AG04449 (cell line): ENCODE measurements around the gene HBB.
"Not testable (repeated sequence)": the region's sequence is repeated elsewhere in the genome, so short reads cannot be mapped to it uniquely, and the experiment has no call there.

ENCODE experiments used
- CTCF ChIA-PET: fragments of 350-600 bp; formaldehyde crosslinking; extraction: SDS; loops from one replicate; lab custom pipeline; 2021; ENCODE audit warnings: antibody characterized with exemption; lab: Yijun Ruan, JAX
- POLR2A ChIA-PET: fragments of 400-600, 350-600 bp; formaldehyde crosslinking; extraction: SDS; loops from one replicate; lab custom pipeline; 2020; ENCODE audit warnings: antibody characterized with exemption, inconsistent platforms; lab: Yijun Ruan, JAX
- DNase-seq: peaks from one replicate; pipeline ENCODE4 v3.0.0-alpha.2; 2010; ENCODE audit warnings: low read depth, low spot score
- H3K4me3 ChIP-seq: 2 replicates; pipeline ENCODE4 v1.5.1; 2011; ENCODE audit warnings: low read depth, mild to moderate bottlenecking, control low read depth, low read length
- TF ChIP-seq, protein P1 (sequence below): IDR thresholded peaks from one replicate; pipeline ENCODE4 v1.5.1; 2011; ENCODE audit warnings: mild to moderate bottlenecking, moderate library complexity, low read length, control low read depth, inconsistent platforms; ENCODE audit not compliant: insufficient read depth; ENCODE audit errors: missing control alignments

Gene HBB

GRCh38 chr11:5252919-5253265 lies 26.0 kb upstream of the HBB start:
- DNase-seq, result no peak
- POLR2A ChIA-PET, result no interaction called here
- H3K4me3 ChIP-seq, result no peak overlapping the region
- TF ChIP-seq, protein P1, sequence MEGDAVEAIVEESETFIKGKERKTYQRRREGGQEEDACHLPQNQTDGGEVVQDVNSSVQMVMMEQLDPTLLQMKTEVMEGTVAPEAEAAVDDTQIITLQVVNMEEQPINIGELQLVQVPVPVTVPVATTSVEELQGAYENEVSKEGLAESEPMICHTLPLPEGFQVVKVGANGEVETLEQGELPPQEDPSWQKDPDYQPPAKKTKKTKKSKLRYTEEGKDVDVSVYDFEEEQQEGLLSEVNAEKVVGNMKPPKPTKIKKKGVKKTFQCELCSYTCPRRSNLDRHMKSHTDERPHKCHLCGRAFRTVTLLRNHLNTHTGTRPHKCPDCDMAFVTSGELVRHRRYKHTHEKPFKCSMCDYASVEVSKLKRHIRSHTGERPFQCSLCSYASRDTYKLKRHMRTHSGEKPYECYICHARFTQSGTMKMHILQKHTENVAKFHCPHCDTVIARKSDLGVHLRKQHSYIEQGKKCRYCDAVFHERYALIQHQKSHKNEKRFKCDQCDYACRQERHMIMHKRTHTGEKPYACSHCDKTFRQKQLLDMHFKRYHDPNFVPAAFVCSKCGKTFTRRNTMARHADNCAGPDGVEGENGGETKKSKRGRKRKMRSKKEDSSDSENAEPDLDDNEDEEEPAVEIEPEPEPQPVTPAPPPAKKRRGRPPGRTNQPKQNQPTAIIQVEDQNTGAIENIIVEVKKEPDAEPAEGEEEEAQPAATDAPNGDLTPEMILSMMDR, result no peak
- CTCF ChIA-PET, result no interaction called here

DNA sequence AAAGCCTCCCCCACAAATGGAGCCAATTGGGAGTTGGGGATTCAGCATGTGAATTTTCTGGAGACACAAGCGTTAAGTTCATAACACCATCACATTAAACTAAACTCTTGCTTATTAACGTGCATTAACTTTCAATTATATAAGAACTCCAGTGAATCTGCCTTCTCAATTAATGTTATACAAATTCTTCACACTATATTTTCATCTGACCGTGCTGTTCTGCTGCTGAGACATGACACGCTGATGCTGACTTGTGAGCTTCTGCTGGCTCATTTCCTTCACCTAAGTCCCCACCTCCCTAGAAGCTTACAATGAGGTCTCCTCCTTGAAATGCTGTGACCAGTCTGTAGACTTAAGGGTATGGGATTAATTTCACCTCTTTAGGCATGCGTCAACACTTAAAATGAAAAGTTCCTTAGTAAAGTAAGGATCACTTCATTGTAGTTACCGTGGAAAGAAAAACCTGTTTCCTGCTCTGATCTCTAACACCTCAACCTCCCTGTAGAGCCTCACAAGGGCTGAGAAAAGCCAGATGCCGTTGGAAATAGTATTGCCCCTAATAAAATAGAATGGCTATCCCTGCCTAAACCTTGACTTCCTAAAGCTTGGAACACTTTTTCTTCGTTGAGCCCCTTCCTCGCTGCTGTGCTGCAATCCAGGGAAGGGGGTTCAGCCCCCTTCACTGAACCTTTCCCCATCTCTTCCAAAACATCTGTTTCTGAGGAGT lies 25.5 kb upstream of the HBB start:
- CTCF ChIA-PET, result no interaction called here
- H3K4me3 ChIP-seq, result no peak overlapping the region
- DNase-seq, result no peak
- TF ChIP-seq, protein P1, result no peak
- POLR2A ChIA-PET, result no interaction called here

DNA sequence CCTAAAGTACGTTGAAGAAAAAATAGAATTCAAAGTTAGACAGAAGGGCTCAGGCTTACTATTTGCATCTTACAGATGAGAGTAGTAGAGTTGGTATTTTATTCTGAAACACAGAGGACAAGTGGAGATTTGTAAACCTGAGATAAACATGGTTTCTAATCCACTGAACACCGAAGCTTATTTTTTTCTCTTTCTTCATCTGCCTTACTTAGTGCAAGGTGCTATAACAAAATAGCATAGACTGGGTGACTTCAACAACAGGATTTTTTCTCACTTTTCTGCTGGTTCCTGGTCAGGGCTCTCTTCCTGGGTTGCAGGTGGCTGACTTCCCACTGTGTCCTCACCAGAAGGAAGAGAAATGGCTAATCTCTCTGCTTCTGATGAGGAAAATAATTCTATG lies 24.9 kb upstream of the HBB start:
- POLR2A ChIA-PET, result no interaction called here
- CTCF ChIA-PET, result no interaction called here
- TF ChIP-seq, protein P1, result no peak
- no peak overlapping the region for H3K4me3 ChIP-seq
- no peak for DNase-seq

DNA sequence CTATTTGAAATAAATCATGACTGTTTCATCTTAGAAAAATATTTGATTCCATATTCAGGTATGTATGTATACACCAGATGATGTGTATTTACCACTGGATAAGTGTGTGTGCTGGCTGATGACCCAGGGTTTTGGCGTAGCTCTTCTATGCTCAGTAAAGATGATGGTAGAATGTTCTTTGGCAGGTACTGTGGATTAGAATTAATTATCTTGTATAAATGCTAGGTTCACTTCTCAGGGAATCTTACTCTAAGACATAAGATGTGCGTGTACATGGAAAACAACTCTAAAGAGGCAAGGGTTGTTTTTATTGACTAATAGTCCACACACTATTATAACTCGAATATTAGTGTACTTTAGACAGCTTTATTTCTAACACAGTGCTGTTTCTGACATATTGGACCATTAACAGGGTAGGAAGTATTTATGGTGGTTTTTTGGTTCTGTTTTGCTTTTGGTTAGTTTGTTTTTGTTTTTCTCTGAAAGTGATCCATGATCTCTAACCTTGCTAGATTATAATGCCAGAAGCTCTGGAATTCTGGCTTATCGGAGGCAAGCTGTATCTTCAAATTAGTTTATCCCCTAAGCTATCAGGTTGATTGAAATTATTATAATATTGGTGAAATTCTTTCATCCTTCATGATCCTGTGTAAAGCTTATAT lies 23.8 kb upstream of the HBB start:
- H3K4me3 ChIP-seq, result no peak overlapping the region
- no peak for DNase-seq

GRCh38 chr11:5249807-5250396 lies 23.0 kb upstream of the HBB start, which contains the start of gene HBG1:
Gene HBG1, minus strand, starts transcription at chr11:5249857. Its CDS starts 53 bp downstream, at chr11:5249804.
- CTCF ChIA-PET, POLR2A ChIA-PET, H3K4me3 ChIP-seq, DNase-seq: not testable (repeated sequence)

More for the DNA sequence above, 23.8 kb upstream of the HBB start:
- POLR2A ChIA-PET, result interaction anchor here (0.6 kb wide), 1 partner anchor 29 kb away, joined by 3 read pairs; no protein-coding TSS in a partner anchor
- CTCF ChIA-PET, result no interaction called here
- TF ChIP-seq, protein P1, result no peak

GRCh38 chr11:5248498-5248897 lies 21.6 kb upstream of the HBB start:
- POLR2A ChIA-PET, DNase-seq, H3K4me3 ChIP-seq, CTCF ChIA-PET: not testable (repeated sequence)

- CTCF ChIA-PET, result no interaction called here
- DNase-seq, result no peak
- no peak overlapping the region for H3K4me3 ChIP-seq
- TF ChIP-seq, protein P1, result no peak
- POLR2A ChIA-PET, result no interaction called here
These were observed 20.8 kb upstream of the HBB start for GRCh38 chr11:5247472-5248192.
